Kidney epithelial cell (primary cell): ENCODE measurements around the gene BRCA2. TPM values are rescaled to one million over a fixed set of nuclear protein-coding genes. Genes with fewer than 3 reads are reported as not detected.
"Not testable (repeated sequence)": the region's sequence is repeated elsewhere in the genome, so short reads cannot be mapped to it uniquely, and the experiment has no call there.

ENCODE experiments used
- DNase-seq: peaks from one replicate; pipeline ENCODE4 v3.0.0-alpha.2; 2010; ENCODE audit warnings: low read depth
- H3K27me3 ChIP-seq: 2 replicates; pipeline ENCODE4 v1.6.0; 2011; ENCODE audit warnings: low read length; ENCODE audit not compliant: control insufficient read depth, insufficient read depth
- H3K36me3 ChIP-seq: 2 replicates; pipeline ENCODE4 v1.5.1; 2011; ENCODE audit warnings: low read length; ENCODE audit not compliant: control insufficient read depth, insufficient read depth
- H3K4me3 ChIP-seq: 2 replicates; pipeline ENCODE4 v1.5.1; 2011; ENCODE audit warnings: low read depth, mild to moderate bottlenecking, control low read depth, low read length
- CTCF ChIP-seq: IDR thresholded peaks from 2 replicates; pipeline ENCODE4 v1.5.1; 2011; ENCODE audit warnings: mild to moderate bottlenecking, moderate library complexity, low read length, control low read depth, inconsistent platforms; ENCODE audit not compliant: insufficient read depth, poor library complexity, severe bottlenecking
- total RNA-seq: library from RNA; depleted of rRNA; stranded (reverse); fragments of >200 nt; gene quantifications from 2 replicates; pipeline ENCODE4 v1.2.3, GENCODE V29; 2015

Gene BRCA2
- total RNA-seq, 1 donor from 2014 or later = 6.3 TPM

GRCh38 chr13:32334671-32335070, 19.4 kb downstream of the BRCA2 start:
- Histone ChIP-seq H3K27me3 (no peaks in the 10 kb centered on the region), H3K4me3 (no peak overlapping the region), H3K36me3 (no peaks in the 10 kb centered on the region)
- no peak for TF ChIP-seq CTCF
- no peak for DNase-seq

GRCh38 chr13:32340914-32341313, 25.6 kb downstream of the BRCA2 start:
- Histone ChIP-seq H3K4me3 (no peak overlapping the region), H3K27me3 (no peaks in the 10 kb centered on the region), H3K36me3 (no peaks in the 10 kb centered on the region)
- no peak for DNase-seq
- TF ChIP-seq CTCF = no peak

- no peak for DNase-seq
- no peak overlapping the region for H3K4me3 ChIP-seq
- no peaks in the 10 kb centered on the region for H3K27me3 ChIP-seq
- H3K36me3 ChIP-seq = no peaks in the 10 kb centered on the region
- no peak for TF ChIP-seq CTCF
Observed at GRCh38 chr13:32347651-32348050, 32.3 kb downstream of the BRCA2 start.

GRCh38 chr13:32350839-32351441, 35.6 kb downstream of the BRCA2 start:
- not testable (repeated sequence) for H3K27me3 ChIP-seq, H3K4me3 ChIP-seq, DNase-seq, H3K36me3 ChIP-seq

GRCh38 chr13:32354040-32354439, 38.7 kb downstream of the BRCA2 start:
- TF ChIP-seq CTCF = no peak

GRCh38 chr13:32355935-32356334, 40.6 kb downstream of the BRCA2 start:
- DNase-seq, H3K4me3 ChIP-seq, H3K27me3 ChIP-seq, H3K36me3 ChIP-seq: not testable (repeated sequence)

More at GRCh38 chr13:32354040-32354439, 38.7 kb downstream of the BRCA2 start:
- Histone ChIP-seq H3K27me3 (no peaks in the 10 kb centered on the region), H3K36me3 (no peaks in the 10 kb centered on the region), H3K4me3 (no peak overlapping the region)
- no peak for DNase-seq

GRCh38 chr13:32362574-32362973, 47.3 kb downstream of the BRCA2 start:
- no peak for TF ChIP-seq CTCF
- H3K36me3 ChIP-seq = no peaks in the 10 kb centered on the region
- no peaks in the 10 kb centered on the region for H3K27me3 ChIP-seq
- no peak overlapping the region for H3K4me3 ChIP-seq
- no peak for DNase-seq
